ENCODE results near the gene SLC27A6. TPM values are rescaled to one million over a fixed set of nuclear protein-coding genes. Genes with fewer than 3 reads are reported as not detected.

Gene SLC27A6
- total RNA-seq, 4 donors from 2014 or later = 22.5 to 77.1 (median 48.9) TPM

GRCh38 chr5:128988476-128988875, 23.2 kb downstream of the SLC27A6 start:
- Histone ChIP-seq H3K27me3 (no peaks in the 10 kb centered on the region), H3K4me3 (no peak overlapping the region), H3K27ac (replicated peaks in 1 of 4) (no peak overlapping the region), H3K36me3 (no peaks in the 10 kb centered on the region), H3K9me3 (no peaks in the 10 kb centered on the region), H3K4me1 (peaks cover 0 to 50% (median 24%) of the 10 kb centered on the region in 4 donors)
- WGBS = 35% methylated on average over 1 of the region's 1 CpG
- intact Hi-C loops (cut with DNase I) = no loop called here
- TF ChIP-seq POLR2A (IDR thresholded peaks at IDR 0.05; ENCODE audit: low read depth) (no peak), POLR2AphosphoS5 (IDR thresholded peaks at IDR 0.05) (no peak), EP300 (IDR thresholded peaks at IDR 0.05) (no peak)
- TF ChIP-seq, protein P1, sequence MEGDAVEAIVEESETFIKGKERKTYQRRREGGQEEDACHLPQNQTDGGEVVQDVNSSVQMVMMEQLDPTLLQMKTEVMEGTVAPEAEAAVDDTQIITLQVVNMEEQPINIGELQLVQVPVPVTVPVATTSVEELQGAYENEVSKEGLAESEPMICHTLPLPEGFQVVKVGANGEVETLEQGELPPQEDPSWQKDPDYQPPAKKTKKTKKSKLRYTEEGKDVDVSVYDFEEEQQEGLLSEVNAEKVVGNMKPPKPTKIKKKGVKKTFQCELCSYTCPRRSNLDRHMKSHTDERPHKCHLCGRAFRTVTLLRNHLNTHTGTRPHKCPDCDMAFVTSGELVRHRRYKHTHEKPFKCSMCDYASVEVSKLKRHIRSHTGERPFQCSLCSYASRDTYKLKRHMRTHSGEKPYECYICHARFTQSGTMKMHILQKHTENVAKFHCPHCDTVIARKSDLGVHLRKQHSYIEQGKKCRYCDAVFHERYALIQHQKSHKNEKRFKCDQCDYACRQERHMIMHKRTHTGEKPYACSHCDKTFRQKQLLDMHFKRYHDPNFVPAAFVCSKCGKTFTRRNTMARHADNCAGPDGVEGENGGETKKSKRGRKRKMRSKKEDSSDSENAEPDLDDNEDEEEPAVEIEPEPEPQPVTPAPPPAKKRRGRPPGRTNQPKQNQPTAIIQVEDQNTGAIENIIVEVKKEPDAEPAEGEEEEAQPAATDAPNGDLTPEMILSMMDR (IDR thresholded peaks at IDR 0.05) = no peak
- DNase-seq (ENCODE audit: extremely low spot score) = no peak

DNA sequence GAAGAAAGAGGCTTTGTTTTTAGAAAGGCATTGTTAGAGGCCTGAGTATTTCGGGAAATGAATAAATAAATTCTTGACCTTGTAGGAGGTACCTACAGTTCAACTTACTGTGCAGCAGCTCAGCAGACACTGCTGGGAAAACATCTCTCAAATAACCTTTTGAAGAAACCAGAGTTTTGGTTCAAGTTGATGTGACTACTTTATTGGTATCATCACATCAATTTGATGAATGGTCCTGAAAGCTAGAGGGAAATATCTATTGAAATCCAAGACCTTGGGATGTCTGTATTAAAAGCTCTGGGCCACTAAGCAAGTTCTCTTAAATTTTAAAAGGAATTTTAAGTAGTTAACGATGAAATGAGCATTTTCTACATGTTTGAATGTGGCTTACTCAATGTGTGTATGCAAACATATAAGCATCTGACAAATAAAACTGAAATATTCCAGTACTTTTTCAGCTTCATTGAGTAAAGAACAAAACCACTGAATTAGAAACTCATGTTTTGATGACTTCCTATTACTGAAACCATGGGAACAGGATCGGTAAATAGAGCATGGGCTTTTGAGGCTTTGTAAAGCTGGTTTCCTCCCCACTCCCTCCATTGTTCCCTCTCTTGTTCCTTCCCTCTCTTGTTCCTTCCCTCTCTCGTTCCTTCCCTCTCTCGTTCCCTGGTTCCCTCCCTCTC, 36.7 kb downstream of the SLC27A6 start:
- Histone ChIP-seq H3K27ac (replicated peaks in 1 of 4) (peak overlapping the region; percentile 58 to 72 (median 64)), H3K36me3 (peaks cover 0 to 3% (median 0%) of the 10 kb centered on the region in 4 donors), H3K27me3 (no peaks in the 10 kb centered on the region), H3K4me1 (peaks cover 6 to 47% (median 36%) of the 10 kb centered on the region in 4 donors), H3K9me3 (no peaks in the 10 kb centered on the region), H3K4me3 (no peak overlapping the region)
- intact Hi-C loops (cut with DNase I) = no loop called here
- 29% methylated on average over 5 of the region's 5 CpGs for WGBS
- no peak for DNase-seq (ENCODE audit: extremely low spot score)
- TF ChIP-seq, protein P1 (IDR thresholded peaks at IDR 0.05) = no peak
- TF ChIP-seq POLR2AphosphoS5 (IDR thresholded peaks at IDR 0.05) = no peak

DNA sequence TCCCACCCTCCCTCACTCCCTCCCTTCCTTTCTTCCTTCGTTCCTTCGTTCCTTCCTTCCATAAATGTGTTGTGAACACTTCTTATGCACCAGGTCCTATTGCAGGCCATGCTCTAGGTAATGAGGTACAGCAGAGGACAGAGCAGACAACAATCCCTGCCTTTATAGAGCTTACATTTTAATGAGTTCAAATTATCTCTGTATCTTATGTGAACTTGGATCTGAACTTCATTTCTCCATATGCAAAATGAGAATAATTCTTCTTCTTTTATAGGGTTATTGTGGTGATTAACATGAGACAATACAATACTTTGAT, 37.2 kb downstream of the SLC27A6 start:
- Histone ChIP-seq H3K27me3 (no peaks in the 10 kb centered on the region), H3K4me3 (no peak overlapping the region), H3K36me3 (peaks cover 0 to 3% (median 0%) of the 10 kb centered on the region in 4 donors), H3K4me1 (peaks cover 6 to 43% (median 34%) of the 10 kb centered on the region in 4 donors), H3K9me3 (no peaks in the 10 kb centered on the region), H3K27ac (replicated peaks in 1 of 4) (peak overlapping the region; percentile 58 to 72 (median 64))
- intact Hi-C loops (cut with DNase I) = no loop called here
- no peak for DNase-seq (ENCODE audit: extremely low spot score)
- WGBS = 47% methylated on average over 2 of the region's 2 CpGs
- TF ChIP-seq POLR2AphosphoS5 (IDR thresholded peaks at IDR 0.05) (no peak), EP300 (IDR thresholded peaks at IDR 0.05) (no peak), POLR2A (IDR thresholded peaks at IDR 0.05; ENCODE audit: low read depth) (no peak)
- TF ChIP-seq, protein P1 (IDR thresholded peaks at IDR 0.05) = no peak

DNA sequence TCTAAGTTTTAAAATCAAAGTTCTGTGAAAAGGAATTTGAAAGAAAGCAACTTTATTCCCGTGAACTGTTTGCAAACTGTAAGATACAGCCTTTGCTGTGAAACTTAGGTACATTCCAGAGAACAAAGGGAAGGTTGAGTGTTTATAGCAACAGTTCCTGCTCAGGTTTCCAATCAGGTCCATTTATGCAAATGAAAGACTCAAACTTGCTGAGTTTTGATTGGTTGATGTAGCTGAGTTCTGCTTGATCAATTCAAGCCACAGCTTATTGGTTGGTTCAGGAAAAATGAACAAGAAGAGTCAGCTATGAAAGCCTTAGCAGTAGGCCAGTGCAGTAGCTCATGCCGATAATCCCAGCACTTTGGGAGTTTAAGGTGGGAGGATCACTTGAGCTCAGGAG, 37.9 kb downstream of the SLC27A6 start:
- peak overlapping the region; percentile 58 to 72 (median 64) for H3K27ac ChIP-seq (replicated peaks in 1 of 4)
- no peaks in the 10 kb centered on the region for H3K9me3 ChIP-seq
- H3K36me3 ChIP-seq = peaks cover 0 to 3% (median 0%) of the 10 kb centered on the region in 4 donors
- H3K4me1 ChIP-seq = peaks cover 6 to 44% (median 34%) of the 10 kb centered on the region in 4 donors
- H3K4me3 ChIP-seq = no peak overlapping the region
- 50% methylated on average over 2 of the region's 2 CpGs for WGBS
- TF ChIP-seq POLR2AphosphoS5 (IDR thresholded peaks at IDR 0.05) (no peak), EP300 (IDR thresholded peaks at IDR 0.05) (no peak), POLR2A (IDR thresholded peaks at IDR 0.05; ENCODE audit: low read depth) (no peak)
- TF ChIP-seq, protein P1 (IDR thresholded peaks at IDR 0.05) = no peak
- H3K27me3 ChIP-seq = no peaks in the 10 kb centered on the region
- no peak for DNase-seq (ENCODE audit: extremely low spot score)
- intact Hi-C loops (cut with DNase I) = no loop called here

- H3K27me3 ChIP-seq = no peaks in the 10 kb centered on the region
- H3K4me3 ChIP-seq = no peak overlapping the region
- no peak for DNase-seq (ENCODE audit: extremely low spot score)
- TF ChIP-seq EP300 (IDR thresholded peaks at IDR 0.05) = no peak
- no peak for TF ChIP-seq POLR2AphosphoS5 (IDR thresholded peaks at IDR 0.05)
- TF ChIP-seq, protein P1 (IDR thresholded peaks at IDR 0.05) = no peak
- TF ChIP-seq POLR2A (IDR thresholded peaks at IDR 0.05; ENCODE audit: low read depth) = no peak
- intact Hi-C loops (cut with DNase I) = no loop called here
- 93% methylated on average over 4 of the region's 4 CpGs for WGBS
- H3K9me3 ChIP-seq = no peaks in the 10 kb centered on the region
- H3K27ac ChIP-seq (replicated peaks in 1 of 4) = no peak overlapping the region
- no peaks in the 10 kb centered on the region for H3K36me3 ChIP-seq
- peaks cover 0 to 18% (median 11%) of the 10 kb centered on the region in 4 donors for H3K4me1 ChIP-seq
Observed at GRCh38 chr5:129014185-129014584, 48.9 kb downstream of the SLC27A6 start.
